Activated CD4-positive, alpha-beta T cell treated with anti-CD3 and anti-CD28 coated beads for 24 hours (primary cell): ENCODE data around the gene MINDY2.
A peak's percentile ranks its signal among the peaks of the same experiment; 100 is the strongest.

ENCODE experiments used
- DNase-seq, 2 donors: peaks; one replicate each; pipeline ENCODE4 v3.0.0-alpha.2; 2020; ENCODE audit warnings: low read depth in 2 of 2

Gene MINDY2

GRCh38 chr15:58770857-58771620 is at the start of gene MINDY2:
MINDY2 (plus strand) TSS chr15:58771302; CDS start chr15:58771396, 94 bp downstream.
- peak; percentile 86 to 94 for DNase-seq

GRCh38 chr15:58724466-58724865 is 46.6 kb upstream of the MINDY2 start:
- DNase-seq, result no peak

- no peak for DNase-seq
Measured at GRCh38 chr15:58726867-58727266, 44.2 kb upstream of the MINDY2 start.

GRCh38 chr15:58731756-58732535 is 39.2 kb upstream of the MINDY2 start:
- DNase-seq, result no peak

- DNase-seq, result no peak
Measured at GRCh38 chr15:58732625-58733363, 38.3 kb upstream of the MINDY2 start.

GRCh38 chr15:58734859-58735258 is 36.2 kb upstream of the MINDY2 start:
- DNase-seq, result no peak

- no peak for DNase-seq
Measured at GRCh38 chr15:58736018-58736643, 35.0 kb upstream of the MINDY2 start.

- DNase-seq, result no peak
Measured at GRCh38 chr15:58737298-58737697, 33.8 kb upstream of the MINDY2 start.

- DNase-seq, result no peak
Measured at GRCh38 chr15:58738046-58738707, 32.9 kb upstream of the MINDY2 start.

- no peak for DNase-seq
Measured at GRCh38 chr15:58740436-58740835, 30.7 kb upstream of the MINDY2 start.

- no peak for DNase-seq
Measured at GRCh38 chr15:58741032-58741431, 30.1 kb upstream of the MINDY2 start.

GRCh38 chr15:58742022-58742813 is 28.9 kb upstream of the MINDY2 start:
- no peak for DNase-seq

- DNase-seq, result no peak
Measured at GRCh38 chr15:58742819-58743502, 28.1 kb upstream of the MINDY2 start.

- no peak for DNase-seq
Measured at GRCh38 chr15:58746174-58746573, 24.9 kb upstream of the MINDY2 start.

GRCh38 chr15:58748040-58748851 is 22.9 kb upstream of the MINDY2 start:
- DNase-seq, result no peak

- no peak for DNase-seq
Measured at GRCh38 chr15:58748852-58749531, 22.1 kb upstream of the MINDY2 start.

- peak; percentile 98 for DNase-seq
Measured at GRCh38 chr15:58749532-58750337, 21.4 kb upstream of the MINDY2 start, which contains the start of gene ADAM10. ADAM10 (minus strand) TSS chr15:58749707; CDS start chr15:58749534, 173 bp downstream.
